ENCODE data around the gene TUBG2. TPM values are rescaled to one million over a fixed set of nuclear protein-coding genes. Genes with fewer than 3 reads are reported as not detected.

TUBG2 gene
- total RNA-seq, 1 donor from 2014 or later, result 17.6 TPM

DNA sequence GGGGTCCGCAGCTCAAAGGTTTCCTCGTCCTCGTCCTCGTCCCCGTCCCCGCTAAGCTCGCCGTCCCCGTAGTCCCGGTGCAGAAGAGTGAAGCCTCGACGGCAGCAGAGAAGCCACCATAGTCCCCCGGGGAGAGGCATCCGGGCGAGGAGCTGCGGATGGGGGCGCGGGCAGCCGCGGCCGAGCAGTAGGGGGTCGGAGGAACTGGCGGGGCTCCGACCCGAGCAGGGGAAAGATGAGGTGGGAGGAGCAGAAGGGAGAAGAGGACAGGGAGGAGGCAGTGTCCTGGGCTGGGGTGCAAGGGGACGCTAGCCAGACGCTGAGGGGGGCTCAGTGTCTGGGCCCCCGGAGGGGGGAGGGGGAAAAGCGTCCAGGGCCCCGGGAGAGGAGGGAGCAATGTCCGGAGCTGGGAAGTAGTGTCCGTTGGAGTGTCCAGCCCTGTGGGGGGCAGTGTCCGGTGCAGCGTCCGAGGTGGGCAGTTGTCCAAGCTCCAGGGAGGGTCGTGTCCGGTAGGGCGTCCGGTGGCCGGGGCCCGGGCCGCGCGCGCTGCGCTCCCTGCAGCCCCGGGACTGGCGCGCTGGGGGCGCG is 17.4 kb downstream of the TUBG2 start, which contains the start of gene PLEKHH3:
PLEKHH3 (minus strand) TSS at position 571 of the 588 bp plus-strand sequence; CDS start at position 140, 431 bp downstream.
- DNase-seq (ENCODE audit: low spot score), result no peak

DNA sequence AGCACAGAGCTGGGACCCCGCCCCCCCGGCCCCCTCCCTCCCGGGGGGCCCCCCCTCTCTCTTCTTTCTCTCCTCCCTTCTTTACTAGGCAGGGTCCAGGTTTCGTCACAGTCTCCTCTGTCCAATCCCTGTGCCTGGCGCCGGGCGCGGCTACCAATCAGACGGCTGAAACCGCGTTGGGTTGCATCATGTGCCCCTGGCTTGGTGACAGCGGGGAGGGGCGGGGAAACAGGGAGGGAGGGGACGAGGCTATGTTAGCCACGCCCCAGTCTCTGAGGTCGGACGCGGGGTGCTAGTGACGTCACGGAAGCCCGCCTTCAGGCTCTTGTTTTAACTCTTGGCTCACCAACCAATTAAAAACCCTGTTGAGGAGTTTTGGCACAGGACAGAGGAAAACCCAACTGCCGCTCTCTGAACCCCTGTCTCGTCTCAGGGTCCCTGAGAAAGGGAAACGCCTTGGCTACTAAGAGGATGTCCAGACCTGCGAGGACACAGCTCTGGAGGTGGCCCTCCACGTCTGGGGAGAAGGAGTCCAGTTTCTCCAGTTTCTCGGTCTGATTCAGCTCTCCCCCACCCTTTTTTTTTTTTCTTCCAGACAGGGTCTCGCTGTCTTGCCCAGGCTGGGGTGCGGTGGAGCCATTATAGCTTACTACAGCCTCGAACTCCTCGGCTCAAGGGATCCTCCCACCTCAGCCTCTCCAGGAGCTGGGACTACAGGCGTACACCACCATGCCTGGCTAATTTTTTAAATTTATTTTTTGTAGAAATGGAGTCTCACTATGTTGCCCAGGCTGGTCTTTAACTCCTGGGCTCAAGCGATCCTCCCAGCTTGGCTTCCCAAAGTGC is 18.2 kb downstream of the TUBG2 start:
- peak; percentile 100 for DNase-seq (ENCODE audit: low spot score)

DNA sequence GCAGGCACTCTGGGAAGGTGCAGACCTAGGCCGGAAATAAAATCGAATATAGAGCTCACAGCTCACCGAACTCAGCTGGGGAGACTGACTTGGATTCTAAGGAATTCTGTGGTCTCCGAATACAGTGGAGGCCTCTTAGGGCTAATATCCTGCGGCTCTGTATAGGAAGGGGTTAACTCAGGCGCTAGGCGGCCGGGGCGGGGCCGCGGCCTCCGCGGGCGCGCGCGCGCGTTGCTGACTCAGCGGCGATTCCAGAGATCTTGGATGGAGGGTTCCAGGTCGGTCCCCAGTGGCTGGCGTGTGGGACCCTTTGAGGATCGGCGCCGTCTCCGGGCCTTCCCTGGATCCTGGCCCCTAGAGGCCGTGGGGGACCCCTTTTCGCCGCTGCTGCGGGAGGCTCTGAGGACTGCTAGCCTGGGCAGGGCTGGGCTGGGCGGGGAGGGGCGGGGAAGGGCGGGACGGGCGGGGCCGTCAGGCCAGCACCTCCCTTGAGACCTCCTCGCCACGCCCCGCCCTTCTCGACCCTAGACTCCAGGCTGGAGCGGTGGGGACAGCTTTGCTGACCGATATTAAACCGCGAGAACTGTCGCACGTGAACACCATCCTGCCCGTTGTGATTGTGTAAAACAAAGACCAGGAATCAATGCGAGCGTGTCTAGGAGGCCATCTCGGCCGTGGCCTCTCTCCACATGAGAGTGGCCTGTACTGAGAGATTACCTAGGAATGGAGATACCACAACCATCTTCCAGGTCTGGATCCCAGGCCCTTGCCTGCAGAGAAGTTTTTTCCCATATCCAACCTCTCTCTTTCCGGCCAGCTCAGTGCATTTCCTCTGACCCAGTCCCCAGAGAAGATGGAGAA is 19.1 kb downstream of the TUBG2 start:
- peak; percentile 96 for DNase-seq (ENCODE audit: low spot score)

DNA sequence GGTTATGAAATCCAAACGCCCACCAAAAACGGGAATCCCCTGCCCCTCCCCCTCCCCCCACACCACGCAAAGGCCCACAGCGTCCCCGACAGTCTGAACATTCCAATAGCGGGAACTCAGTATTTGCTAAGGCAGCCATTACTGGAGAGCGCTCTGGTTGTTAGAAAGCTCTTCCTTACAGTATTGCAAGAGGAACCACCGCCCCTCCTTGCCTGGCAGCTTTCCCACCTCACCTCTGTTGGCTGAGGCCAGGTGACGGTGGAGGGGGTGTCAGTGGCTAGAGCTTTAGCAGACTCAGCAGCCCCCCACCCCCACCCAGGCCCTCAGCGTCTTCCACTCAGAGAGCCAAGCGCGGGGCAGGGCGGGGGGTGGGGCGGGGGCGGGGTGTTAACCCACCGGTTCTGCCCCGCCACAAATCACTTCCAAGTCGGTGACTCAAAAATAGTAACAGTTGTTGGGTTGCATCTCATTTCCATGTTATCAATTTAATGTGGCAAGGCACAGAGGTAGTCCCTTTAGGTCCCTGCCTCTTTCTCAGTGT is 19.9 kb downstream of the TUBG2 start:
- DNase-seq (ENCODE audit: low spot score), result no peak

DNA sequence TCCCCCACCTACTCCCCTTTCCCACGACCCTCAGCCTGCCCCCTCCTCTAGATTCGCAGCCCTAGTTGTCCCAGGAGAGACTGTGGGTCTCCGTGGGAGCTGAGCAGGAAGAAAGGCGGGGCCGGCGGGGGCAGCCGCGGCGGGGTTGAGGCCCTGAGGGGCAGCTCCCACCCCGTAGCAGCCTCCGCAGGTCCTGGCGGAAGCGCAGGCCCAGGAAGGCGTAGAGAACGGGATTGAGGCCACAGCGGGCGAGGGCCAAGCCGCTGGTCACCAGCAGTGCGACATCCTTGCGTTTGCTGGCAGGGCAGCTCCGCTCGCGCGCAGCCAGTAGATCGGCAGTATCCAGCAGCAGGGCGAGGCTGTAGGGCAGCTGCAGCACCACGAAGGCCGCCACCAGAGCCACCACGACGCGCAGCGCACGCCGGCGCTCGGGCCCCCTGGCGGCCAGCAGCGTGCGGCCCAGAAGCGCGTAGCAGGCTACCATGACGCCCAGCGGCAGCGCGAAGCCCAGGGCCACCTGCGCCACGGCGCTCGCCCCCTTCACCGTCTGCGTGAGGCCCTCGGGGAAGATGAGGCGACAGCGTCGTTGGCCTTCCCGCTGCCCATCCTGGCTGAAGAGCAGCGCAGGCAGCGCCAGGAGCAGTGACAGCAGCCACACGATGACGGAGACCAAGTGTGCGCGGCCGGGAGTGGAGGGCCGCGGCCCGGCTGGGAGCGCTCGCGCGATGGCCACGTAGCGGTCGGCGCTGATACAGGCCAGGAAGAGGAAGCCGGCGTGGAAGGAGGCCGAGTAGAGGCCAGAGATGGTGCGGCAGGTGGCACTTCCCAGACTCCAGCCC is 20.6 kb downstream of the TUBG2 start:
- DNase-seq (ENCODE audit: low spot score), result peak; percentile 95

DNA sequence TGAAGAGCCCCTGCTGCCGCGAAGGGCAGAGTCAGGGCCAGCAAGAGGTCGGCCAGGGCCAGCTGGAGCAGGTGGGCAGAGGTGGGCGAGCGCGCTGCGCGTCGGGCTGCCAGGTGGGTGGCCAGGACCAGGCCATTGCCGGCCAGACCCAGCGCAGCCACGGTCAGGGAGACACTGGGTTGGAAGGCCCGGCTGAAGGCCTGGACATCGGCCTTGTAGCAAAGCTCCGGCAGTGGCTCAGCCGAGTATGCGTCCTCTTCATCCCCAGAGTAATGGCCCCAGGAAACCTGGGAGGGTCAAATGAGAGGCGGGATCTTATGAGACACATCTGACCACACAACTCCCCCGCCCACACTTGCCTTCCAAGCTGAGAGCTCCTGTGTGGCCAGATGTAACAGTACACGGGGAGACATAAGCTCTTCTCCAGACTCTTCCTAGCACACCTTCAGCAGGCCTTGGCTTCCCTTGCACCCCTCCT is 21.3 kb downstream of the TUBG2 start:
- DNase-seq (ENCODE audit: low spot score), result no peak

DNA sequence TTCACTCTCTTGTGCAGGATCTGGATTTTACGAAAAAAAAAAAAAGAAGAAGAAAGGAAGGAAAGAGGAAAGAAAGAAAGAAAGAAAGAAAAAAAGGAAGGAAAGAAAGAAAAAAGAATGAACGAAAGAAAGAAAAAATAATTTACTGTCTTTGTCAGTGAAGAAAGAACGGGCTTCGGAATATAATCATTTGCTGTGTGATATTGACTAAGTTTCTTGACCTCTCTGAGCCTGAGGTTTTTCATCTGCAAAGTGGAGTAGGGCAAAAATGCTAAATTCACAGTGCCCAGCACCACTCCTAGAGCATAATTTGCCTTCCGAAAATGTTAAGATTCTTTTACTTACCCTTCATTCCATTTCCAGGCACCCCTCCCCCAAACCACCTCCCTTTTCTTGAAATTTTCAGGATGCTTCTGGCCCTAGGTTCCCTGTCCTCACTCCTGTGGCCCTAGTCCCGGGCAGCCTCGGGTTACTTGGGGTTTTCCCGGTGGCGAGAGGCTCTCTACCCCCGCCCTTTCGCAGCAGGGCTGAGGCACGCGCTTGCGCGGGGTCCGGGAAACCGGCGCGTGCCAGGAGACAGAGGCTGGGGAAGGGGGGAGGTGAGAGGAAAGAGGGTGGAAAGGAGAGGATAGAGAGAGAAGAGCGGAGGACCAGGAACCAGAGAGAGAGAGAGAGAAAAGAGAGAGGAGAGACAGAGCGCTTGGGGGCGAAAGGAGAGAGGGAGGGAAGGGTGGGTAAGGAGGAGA is 23.1 kb downstream of the TUBG2 start, which contains the start of gene CNTNAP1:
CNTNAP1 (plus strand) TSS at position 556 of the 746 bp plus-strand sequence. CDS start 299 bp downstream, outside the sequence.
- no peak for DNase-seq (ENCODE audit: low spot score)

DNA sequence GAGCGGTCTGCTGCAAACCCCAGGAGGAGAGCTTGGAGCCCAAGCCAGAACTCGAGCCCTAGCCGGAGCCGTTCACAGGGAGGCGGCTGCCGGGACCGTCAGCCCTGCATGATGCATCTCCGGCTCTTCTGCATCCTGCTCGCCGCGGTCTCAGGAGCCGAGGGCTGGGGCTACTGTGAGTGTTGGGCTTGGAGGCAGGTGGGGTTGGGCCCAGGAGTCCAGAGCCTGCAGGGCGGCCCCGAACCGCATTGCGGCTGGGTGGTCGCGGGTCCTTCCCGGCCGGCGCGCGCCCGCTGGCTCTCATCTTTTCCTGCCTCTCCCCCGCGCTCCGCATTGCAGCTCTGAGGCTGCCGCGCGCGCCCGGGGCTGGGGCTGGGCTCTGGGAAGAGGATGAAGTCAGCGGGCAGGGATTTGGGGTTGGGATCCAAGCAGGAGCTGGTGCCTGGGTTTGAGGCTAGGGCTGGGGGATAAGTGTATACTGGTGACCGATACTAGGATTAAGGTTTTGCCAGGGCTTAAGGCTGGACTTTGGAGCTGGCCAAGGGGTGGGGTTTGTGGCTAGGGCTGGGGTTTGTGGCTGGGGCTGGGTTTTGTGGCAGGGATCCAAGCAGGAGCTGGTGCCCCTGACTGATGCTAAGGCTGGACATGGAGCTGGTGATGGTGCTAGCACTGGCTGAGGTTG is 23.8 kb downstream of the TUBG2 start:
- DNase-seq (ENCODE audit: low spot score), result no peak

DNA sequence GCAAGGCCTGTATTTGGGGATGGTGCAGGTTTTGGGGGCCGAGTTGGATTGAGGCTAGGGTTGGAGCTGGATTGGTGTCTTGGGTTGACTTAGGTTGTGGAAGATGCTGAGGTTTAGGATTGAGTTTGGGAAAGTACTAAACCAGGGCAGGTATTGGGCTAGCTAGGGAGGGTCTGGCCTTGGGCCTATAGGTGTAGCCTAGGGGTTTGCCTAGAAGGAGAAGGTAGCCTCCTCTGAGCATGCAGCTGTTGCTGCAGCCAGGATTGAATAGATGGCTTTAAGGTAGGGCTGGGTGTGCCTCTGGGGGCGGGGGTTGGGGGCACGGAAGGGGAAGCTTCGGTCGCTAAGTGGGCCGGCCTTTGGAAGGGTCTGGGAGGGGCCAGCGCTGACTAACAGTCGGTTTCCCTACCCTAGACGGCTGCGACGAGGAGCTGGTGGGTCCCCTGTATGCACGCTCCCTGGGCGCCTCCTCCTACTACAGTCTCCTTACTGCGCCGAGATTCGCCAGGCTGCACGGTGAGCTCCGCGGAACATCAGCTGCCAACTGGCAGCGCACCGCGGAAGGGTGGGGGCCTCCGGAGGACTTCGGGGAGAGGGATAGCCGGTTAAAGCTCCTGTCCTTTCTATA is 24.4 kb downstream of the TUBG2 start:
- DNase-seq (ENCODE audit: low spot score), result no peak

DNA sequence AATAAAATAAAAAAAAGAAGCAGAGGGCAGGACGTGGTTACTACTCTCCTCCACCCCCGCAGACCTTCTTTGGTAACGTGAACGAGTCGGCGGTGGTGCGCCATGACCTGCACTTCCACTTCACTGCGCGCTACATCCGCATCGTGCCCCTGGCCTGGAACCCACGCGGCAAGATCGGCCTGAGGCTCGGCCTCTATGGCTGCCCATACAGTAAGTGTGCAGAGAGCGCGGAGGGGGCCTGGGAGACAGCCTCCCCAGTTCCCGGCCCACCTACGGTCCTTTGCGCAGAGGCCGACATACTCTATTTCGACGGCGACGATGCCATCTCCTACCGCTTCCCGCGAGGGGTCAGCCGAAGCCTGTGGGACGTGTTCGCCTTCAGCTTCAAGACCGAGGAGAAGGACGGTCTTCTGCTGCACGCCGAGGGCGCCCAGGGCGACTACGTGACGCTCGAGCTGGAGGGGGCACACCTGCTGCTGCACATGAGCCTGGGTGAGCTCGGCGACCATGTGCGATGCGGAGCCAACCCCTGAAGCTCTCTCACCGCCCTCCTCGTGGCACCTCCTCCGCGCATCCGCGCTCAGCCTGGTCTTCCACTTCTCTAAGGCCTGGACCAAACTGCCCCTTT is 26.0 kb downstream of the TUBG2 start:
- DNase-seq (ENCODE audit: low spot score), result no peak

DNA sequence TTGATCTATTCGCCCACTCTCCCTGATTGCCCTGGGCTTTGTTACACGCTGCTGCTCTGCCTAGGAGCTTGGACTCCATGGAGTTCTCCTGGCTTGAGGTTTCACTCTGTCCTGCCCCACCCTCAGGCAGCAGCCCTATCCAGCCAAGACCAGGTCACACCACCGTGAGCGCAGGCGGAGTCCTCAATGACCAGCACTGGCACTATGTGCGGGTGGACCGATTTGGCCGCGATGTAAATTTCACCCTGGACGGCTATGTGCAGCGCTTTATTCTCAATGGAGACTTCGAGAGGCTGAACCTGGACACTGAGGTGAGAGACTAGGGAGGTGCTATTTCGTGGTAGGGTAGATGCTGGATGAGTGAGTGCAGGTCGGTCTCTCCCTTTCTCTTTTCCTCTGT is 26.7 kb downstream of the TUBG2 start:
- DNase-seq (ENCODE audit: low spot score), result no peak

DNA sequence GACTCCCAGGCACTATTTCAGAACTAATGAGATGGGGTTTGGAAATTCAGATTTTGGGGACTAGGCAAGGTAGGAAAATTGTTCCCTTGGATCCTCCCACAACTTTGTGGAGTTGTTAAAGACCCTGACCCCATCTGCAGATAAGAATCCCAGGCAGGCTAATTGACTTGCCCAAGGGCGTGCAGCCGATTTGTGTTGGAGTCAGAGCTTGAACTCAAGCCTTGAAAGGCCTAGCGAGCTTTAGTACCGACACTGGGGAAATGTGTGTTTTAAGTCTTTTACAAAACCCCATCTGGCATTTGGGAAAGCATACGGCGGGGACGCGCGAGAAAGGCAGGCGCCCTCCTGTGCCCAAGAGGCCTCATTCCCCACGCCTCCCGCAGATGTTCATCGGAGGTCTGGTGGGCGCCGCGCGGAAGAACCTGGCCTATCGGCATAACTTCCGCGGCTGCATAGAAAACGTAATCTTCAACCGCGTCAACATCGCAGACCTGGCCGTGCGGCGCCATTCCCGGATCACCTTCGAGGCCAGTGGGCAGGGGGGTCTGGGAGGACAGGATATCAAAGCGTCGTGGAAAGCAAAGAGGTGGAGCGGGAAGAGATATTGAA is 27.5 kb downstream of the TUBG2 start:
- no peak for DNase-seq (ENCODE audit: low spot score)

DNA sequence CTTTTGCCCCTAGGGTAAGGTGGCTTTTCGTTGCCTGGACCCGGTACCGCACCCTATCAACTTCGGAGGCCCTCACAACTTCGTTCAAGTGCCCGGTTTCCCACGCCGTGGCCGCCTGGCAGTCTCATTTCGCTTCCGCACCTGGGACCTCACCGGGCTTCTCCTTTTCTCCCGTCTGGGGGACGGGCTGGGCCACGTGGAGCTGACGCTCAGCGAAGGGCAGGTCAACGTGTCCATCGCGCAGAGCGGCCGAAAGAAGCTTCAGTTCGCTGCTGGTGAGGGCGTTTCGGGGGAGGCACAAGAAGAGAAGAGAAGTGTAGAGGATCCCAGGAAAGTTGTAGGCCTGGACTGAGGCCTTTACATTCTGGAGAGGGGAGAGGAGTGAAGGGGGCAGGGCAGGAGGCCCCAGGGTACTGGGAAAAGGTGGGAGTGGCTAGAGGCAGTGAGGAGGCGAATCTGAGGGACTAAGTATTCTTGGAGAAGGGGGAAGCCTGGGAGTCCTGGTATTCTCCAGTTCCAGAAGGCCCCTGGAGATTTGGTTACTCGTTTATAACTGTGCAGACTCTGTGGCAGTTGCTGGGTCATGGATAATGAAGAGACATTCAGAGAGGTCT is 28.7 kb downstream of the TUBG2 start:
- no peak for DNase-seq (ENCODE audit: low spot score)

DNA sequence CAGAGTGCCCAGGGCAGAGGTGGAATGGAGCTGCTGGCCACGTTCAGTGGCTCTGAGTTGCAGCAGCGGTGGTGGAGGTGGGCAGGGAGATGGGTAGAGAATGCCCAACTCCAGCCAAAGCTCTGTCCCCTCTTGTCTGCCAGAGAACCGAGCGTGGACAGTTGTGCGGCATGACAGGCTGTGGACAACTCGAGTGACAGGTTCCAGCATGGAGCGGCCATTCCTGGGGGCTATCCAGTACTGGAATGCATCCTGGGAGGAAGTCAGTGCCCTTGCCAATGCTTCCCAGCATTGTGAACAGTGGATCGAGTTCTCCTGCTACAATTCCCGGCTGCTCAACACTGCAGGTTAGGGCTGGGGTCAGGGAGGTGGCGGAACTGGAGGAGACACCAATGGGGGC is 31.5 kb downstream of the TUBG2 start:
- DNase-seq (ENCODE audit: low spot score), result no peak

DNA sequence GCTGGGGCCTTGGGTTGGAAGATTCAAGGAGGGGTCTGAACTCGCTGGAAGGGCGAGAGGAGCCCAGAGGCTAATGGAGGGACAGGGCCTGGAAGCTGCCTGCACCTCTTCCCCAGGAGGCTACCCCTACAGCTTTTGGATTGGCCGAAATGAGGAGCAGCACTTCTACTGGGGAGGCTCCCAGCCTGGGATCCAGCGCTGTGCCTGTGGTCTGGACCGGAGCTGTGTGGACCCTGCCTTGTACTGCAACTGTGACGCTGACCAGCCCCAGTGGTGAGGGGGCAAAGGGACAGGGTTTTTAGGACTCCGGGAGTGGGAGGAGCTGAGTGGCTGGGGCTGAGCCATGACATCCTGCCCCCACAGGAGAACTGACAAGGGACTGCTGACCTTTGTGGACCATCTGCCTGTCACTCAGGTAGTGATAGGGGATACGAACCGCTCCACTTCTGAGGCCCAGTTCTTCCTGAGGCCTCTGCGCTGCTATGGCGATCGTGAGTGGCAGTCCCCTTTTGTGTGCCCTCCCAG is 32.0 kb downstream of the TUBG2 start:
- no peak for DNase-seq (ENCODE audit: low spot score)

DNA sequence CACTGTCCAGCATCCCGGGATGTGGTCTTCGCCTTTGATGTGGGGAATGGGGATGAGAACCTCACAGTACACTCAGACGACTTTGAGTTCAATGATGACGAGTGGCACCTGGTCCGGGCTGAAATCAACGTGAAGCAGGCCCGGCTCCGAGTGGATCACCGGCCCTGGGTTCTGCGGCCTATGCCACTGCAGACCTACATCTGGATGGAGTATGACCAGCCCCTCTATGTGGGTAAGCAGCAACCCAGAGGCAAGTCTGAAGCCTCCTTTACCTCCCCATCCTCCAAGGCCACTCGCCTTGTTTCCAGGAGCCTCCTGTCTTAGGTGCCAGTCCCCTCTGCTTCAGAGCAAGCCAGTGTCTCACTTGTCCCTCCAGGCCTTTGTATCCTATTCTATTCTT is 33.4 kb downstream of the TUBG2 start:
- no peak for DNase-seq (ENCODE audit: low spot score)

DNA sequence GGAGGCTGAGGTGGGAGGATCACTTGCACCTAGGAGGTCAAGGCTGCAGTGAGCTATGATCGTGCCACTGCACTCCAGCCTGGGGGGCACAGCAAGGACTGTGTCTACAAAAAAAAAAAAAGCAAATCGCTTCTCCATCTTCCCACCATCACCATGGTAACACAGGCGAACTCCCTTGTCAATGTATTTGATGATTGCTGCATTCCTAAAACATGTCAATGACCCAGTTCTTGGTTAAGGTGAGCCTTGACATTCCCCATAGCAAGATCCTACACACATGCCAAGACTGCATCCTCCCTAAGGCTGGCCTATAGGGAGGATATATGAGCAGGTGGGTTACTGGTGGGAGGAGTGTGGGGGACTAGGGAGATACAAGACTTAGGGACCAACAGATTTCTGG is 35.4 kb downstream of the TUBG2 start:
- no peak for DNase-seq (ENCODE audit: low spot score)
